Islet precursor cell (in vitro differentiated cells): ENCODE measurements around the gene GALNT10.
A peak's percentile ranks its signal among the peaks of the same experiment; 100 is the strongest.
"Not testable (repeated sequence)": the region's sequence is repeated elsewhere in the genome, so short reads cannot be mapped to it uniquely, and the experiment has no call there.

Experiments used
- DNase-seq: peaks from one replicate; pipeline ENCODE4 v3.0.0-alpha.2; 2018

Gene GALNT10

GRCh38 chr5:154359221-154359573 lies 168.7 kb downstream of the GALNT10 start:
- DNase-seq = peak; percentile 97

- not testable (repeated sequence) for DNase-seq
Measured at GRCh38 chr5:154360241-154360640, 169.7 kb downstream of the GALNT10 start.

- DNase-seq = no peak
Measured at GRCh38 chr5:154363411-154363810, 172.9 kb downstream of the GALNT10 start.

GRCh38 chr5:154364771-154365170 lies 174.2 kb downstream of the GALNT10 start:
- DNase-seq = no peak

DNA sequence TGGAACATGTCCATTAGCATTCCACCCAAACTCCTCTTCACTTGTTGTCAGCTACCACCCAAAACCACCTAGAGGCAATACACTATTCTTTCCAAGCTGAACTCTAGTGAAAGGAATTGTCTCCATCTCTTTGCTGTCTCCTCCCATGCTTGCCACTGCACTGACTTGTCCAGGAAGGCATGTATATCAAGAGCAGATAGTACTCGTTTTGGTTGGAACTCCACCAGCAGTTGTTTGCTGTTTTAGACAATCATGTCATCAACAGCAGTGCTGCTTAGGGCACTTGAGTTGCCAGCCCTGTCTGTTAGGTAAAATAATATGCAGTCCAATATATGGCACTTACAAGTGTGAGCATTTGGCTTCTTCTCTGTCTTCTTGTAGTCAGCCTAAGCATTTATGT lies 175.3 kb downstream of the GALNT10 start:
- DNase-seq = no peak

DNA sequence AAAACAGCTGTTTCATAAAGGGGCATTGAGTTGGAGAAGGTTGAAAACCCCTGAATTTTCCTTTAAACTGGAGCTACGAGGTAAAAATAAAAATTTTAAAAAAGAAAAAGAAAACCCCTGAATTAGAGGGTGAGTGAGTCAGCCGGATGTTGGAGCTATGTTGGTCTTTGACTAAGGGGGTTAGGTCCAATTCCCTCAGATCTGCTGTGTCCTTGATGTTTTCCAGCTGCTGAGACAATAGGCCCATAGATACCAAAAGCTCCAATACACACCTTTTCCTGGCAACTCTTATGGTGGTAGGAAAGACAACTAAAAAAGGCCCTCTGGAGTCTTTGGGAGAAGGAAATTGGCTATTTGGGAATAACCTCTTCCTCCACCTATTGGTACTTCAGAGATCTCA lies 175.8 kb downstream of the GALNT10 start:
- DNase-seq = no peak

GRCh38 chr5:154367101-154367500 lies 176.6 kb downstream of the GALNT10 start:
- no peak for DNase-seq

- peak; percentile 92 for DNase-seq
Measured at GRCh38 chr5:154368041-154368800, 177.7 kb downstream of the GALNT10 start.

DNA sequence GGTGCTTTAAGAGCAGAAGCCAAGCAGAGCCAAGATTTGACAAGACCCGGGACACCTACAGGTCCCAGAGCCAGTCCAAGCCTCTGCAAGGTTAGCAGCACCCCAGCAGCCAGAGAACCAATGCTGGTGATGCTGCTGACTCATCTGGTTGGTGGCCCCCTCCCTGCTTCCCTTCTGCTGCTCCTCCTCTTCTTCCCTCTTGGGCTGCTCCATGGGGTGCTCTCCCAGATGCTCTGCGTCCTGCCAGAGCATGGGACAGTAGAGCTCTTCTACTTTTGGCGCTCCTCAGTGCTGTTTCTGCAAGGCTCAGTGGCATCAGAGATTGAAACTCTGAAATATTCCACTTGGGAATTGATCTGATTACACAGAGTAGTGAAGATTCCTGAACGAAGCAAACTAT lies 179.1 kb downstream of the GALNT10 start:
- DNase-seq = no peak

DNA sequence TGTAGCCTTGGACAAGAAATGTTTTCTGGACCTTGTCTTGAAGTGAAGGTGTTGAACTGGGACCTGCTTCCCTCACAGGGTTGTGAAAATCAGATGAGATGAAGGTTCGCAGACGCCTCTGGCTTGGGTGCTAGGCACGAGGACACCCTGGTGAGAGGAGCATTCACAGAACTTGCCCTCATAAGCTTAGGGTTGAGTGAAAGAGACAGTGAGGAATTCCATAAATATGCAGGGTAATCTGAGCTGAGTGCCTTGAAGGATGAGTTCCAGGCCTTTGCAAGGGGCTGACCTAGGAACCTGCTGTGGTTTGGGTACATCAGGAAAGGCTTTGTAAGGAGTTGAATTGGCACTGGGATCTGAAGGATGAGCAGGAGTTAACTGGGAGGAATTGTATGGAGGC lies 179.6 kb downstream of the GALNT10 start:
- DNase-seq = peak; percentile 68

DNA sequence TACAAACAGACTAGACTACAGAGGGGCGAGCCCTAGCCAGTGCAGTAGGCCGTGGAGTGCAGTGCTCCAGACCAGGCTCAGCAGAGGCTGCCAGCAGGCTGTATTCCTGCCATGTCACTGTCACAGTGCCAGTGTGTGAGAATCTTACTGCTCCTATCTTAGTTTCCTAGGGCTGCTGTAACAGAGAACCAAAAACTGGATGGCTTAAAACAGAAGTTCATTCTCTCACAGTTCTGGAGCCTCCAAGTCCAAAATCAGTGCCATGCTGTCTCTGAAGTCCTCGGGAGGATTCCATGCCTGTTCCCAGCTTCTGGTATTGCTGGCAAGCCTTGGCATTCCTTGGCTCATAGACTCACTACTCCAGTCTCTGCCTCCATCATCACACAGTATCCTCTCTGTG lies 180.3 kb downstream of the GALNT10 start:
- DNase-seq = no peak

- no peak for DNase-seq
Measured at GRCh38 chr5:154371687-154372086, 181.2 kb downstream of the GALNT10 start.

DNA sequence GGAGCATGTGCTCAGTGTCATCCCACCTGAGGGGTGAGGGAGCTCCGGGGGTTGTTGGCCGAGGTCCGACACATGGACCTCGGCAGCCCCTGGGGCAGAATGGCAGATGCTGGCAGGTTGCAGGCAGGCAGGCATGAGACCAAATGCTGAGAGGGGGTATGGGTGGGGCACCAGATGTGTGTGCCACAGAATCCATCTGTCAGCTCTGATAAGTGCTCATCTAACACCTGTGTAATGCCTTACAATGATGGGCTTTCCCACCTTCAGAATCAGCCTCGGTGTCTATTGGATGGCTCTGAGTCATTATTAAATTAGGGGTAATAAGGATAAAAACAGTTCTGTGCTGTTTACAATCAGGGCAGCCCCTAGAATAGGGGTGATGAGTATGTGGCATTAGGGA lies 182.1 kb downstream of the GALNT10 start:
- DNase-seq = no peak

GRCh38 chr5:154373326-154373725 lies 182.8 kb downstream of the GALNT10 start:
- no peak for DNase-seq

GRCh38 chr5:154373729-154374179 lies 183.2 kb downstream of the GALNT10 start:
- no peak for DNase-seq

DNA sequence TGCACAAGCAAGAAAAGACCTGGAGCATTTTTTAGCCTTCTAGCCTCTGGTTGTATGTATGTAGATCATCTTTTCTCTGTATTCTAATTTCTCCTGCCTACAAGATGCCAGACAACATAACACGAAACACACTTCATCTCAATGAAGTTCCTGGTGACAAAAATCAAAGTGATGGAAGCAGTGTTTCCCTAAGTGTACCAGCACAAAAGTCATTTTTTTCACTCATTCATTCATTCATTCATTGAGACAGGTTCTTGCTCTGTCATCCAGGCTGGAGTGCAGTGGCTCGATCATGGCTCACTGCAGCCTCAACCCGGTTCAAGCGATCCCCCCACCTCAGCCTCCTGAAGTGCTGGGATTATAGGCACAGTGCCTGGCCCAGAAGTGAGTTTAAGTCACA lies 183.7 kb downstream of the GALNT10 start:
- DNase-seq = no peak

DNA sequence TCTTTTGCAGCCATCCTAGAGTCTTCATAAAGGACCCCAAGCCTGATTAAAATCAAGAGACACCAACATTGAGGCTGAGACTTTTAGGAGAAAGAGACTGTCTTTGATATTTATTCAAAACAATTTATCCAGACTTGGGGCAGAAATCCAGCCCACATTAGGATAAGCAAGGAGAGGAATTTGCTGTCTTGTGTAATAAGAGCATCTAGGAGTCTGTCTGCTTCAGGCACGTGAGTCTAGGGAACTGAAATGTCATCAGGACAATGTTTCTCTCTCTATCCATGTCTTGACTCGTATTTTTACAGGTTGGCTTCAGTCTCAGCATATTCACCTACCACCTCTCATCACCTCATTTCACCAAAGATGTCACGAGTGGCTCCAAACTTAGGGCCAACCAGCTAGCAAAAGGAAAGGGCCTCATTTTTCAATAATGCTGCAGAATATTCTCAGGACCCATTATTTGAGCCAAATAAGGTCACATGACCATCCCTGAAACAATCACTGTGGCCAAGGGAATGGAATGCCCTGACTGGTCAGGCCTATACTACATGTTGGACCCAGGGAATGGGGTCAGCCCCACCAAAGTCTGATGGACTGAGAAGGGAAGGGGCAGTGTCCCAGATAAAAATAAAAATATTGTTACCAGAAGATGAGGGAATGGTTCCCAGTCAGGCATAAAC lies 184.9 kb downstream of the GALNT10 start:
- DNase-seq = no peak

DNA sequence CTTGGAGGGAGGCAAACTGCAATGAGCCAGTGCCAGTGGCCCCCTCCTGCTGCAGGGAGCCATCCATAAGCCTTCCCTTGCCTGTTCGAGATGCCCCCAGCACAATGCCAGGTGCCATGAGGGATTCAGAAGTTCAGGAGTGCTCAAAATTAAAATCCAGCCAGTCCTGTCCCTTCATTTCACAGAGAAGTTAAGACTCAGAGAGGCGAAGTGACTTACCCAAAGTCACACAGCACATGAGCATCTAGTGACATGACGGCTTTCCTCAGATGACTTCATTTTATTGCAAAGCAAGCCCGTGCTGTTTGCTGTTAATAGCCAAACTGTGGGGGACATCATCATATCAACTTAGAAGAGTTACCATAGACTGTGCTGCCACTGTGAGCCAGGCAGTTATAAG lies 185.9 kb downstream of the GALNT10 start:
- DNase-seq = no peak

DNA sequence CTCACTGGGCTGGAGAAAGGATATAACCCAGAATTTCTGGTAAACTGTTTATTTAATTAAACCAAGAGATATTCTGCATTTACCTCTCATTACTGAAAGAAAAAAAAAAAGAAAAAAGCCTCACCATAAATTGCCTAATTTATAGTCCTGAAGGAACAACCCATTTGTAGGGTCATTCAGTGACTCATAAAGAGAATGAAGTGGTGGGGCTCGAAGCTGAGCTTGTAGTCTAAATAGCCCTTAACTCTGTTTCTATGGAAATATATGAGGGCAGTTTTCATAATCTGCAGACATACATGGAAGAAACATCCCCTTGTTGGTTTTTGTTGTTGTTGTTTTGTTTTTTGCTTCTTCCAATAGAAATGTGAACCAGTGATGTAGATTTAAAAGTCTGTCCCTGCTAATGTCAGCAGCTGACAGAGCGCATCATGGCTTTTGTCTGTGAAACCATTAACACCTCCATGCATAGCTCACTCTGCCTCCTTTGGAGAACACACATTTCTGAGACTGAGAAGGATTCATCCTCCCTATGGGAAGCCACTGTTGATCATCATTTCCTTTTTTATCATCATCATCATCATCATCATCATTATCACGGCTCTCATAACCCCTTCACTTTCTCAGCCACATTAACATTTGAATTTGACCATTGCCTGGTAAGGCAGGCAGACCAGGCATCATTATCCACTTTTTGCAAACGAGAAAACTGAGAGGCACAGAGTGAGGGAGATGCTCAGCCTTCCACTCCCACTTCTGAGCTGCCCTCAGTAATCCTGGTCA lies 187.4 kb downstream of the GALNT10 start:
- no peak for DNase-seq

DNA sequence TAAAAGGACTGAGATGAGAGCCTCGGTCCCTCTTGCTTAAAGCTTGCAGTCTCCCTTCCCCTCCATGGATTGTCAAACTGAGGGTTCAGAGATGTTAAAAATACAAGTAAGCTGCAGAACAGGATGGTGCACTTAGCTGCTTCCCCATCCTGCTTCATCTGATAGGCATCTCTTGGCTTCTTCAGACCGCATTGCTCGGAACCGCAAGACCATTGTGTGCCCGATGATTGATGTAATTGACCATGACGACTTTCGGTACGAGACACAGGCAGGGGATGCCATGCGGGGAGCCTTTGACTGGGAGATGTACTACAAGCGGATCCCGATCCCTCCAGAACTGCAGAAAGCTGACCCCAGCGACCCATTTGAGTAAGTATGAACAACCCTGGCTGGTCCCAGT lies 189.7 kb downstream of the GALNT10 start:
- DNase-seq = peak; percentile 76

DNA sequence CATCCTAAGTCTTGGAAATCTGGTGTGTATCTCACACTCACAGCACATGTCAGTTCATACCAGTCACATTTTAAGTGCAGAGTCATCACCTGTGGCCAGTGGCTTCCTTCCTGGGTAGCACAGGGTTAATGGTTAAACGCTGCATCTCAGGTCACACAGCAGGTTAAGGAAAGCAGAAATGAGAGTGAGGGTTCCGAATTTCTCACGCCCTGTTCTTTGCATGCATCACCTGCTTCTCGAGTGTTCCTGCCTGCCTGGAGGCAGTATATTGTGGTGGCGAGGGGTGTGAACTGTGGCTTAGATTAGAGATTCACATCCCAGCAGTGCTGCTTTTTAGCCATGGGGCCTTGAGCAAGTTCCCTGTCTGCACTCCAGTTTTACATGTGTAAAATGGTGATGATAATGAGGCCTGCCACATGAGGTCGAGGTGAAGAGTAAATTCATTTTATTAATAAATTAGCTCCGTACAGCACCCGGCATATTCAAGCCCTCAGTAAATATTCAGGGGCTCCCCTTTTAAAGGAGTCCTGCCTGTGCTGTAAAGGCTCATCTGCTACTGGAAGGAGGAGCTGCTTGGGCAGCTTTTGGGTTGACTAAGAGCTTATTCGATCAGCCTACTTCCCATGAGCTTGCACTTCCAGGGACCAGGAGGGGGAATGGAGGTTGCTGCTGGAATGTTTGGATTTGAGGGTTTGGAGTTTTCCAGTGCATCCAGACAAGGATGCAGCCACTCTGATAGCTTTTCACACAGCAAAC lies 194.1 kb downstream of the GALNT10 start:
- DNase-seq = no peak

- no peak for DNase-seq
Measured at GRCh38 chr5:154385236-154385512, 194.6 kb downstream of the GALNT10 start.

DNA sequence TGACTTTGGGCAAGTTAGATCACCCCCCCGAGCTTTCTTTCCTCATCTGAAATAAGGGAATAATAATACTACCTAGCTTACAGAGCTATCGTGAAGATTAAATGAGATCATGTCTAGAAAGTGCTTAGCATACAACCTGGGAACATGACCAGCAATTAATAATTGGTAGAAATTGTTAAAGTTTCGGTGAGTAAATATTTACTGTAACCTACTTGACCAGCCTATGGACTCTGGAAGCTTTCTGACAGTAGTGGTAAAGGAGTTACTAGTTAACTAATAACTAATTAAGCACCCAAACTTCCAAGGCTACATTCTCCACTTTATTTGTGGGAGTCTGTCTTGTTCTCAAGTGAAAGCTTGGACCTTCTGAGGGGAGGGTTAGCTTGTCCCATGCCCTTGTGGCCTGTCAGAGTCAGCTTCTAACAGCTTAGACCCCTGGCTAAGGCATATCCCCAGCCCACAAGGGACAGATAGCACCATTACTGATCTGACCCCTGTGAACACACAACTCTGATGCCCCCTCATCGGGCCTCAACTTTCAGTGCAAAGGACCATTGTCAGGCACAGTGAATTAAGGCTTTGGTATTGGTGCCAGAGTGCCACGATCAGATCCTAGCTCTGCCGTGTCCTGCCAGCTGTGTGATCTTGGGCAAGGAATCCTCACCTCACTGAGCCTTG lies 196.6 kb downstream of the GALNT10 start:
- no peak for DNase-seq
